Measurements from ENCODE around the gene NEUROD6. TPM values are rescaled to one million over a fixed set of nuclear protein-coding genes. Genes with fewer than 3 reads are reported as not detected.

The NEUROD6 gene
- total RNA-seq, 1 experiment from 2014 or later: not detected

DNA sequence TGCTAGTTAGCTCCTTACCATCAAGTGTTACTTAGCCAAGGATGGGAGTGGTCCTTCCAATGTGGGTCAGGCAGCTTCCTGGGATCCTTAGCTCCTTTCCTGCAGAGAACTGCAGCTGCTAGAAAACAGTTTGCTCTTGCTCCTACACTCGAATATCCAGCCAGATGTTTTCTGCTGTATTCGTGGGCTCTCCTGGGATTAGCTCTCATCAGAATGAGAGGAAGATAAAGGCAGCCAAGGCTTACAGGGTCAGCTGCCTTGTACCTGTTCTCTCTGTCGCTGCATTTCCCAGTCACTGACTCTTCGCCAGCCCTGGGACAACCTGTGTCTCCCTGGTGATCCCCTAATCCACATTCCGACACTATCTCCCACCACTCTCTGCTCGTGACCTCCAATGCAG, 29.0 kb downstream of the NEUROD6 start:
- DNase-seq (ENCODE audit: low spot score): no peak
- CTCF ChIA-PET: no interaction called here

DNA sequence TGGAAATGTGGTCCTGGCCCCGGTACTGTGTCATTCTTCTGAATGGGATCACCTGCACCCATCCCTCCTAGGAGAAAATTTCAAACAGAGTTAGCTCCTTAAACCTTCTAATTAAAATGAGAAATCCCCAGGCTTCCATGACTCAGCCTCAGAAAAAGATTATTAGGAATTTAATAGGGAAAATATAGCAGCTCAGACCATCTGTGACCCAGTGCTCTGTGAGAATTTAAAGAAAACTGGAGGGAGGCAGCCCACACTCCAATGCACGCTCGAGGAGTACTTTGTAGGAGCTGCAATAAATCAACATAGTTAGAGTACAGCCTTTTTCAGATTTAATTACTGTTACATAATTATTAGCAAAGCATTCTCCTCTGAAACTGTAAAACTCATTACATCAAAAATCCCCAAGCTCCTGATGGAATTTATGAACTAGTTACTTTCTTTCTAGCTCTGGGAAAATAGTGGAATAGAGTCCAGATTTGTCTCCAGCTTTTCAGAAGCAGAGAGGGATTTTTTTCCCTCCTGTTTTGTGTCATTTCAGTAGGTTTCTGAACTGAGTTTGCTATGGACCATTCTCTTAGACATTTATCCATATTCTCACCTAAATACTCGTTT, 30.1 kb downstream of the NEUROD6 start:
- H3K27me3 ChIP-seq (replicated peaks; ENCODE audit: insufficient read depth, low read depth, low read length, poor library complexity): no peaks in the 10 kb centered on the region
- H3K4me1 ChIP-seq (ENCODE audit: insufficient read depth, low read length, poor library complexity, severe bottlenecking): peaks cover 23% of the 10 kb centered on the region
- H3K27ac ChIP-seq (ENCODE audit: low read depth, low read length, poor library complexity, severe bottlenecking): no peak overlapping the region
- DNase-seq (ENCODE audit: low spot score): no peak
- no peak overlapping the region for H3K4me3 ChIP-seq (ENCODE audit: low read depth, low read length, poor library complexity, severe bottlenecking)
- BruUV-seq (replicated peaks): no TSS peak
- no peaks in the 10 kb centered on the region for H3K9me3 ChIP-seq (ENCODE audit: low read depth, low read length, poor library complexity, severe bottlenecking)
- no peak for TF ChIP-seq EZH2 (IDR thresholded peaks at IDR 0.05; ENCODE audit: borderline replicate concordance, low read depth, low read length, poor library complexity, severe bottlenecking)
- TF ChIP-seq, protein P1, sequence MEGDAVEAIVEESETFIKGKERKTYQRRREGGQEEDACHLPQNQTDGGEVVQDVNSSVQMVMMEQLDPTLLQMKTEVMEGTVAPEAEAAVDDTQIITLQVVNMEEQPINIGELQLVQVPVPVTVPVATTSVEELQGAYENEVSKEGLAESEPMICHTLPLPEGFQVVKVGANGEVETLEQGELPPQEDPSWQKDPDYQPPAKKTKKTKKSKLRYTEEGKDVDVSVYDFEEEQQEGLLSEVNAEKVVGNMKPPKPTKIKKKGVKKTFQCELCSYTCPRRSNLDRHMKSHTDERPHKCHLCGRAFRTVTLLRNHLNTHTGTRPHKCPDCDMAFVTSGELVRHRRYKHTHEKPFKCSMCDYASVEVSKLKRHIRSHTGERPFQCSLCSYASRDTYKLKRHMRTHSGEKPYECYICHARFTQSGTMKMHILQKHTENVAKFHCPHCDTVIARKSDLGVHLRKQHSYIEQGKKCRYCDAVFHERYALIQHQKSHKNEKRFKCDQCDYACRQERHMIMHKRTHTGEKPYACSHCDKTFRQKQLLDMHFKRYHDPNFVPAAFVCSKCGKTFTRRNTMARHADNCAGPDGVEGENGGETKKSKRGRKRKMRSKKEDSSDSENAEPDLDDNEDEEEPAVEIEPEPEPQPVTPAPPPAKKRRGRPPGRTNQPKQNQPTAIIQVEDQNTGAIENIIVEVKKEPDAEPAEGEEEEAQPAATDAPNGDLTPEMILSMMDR (conservative IDR thresholded peaks at IDR 0.05; ENCODE audit: low read depth, low read length): no peak
- no peaks in the 10 kb centered on the region for H3K36me3 ChIP-seq (ENCODE audit: insufficient read depth, low read length, poor library complexity, severe bottlenecking)
- CTCF ChIA-PET: no interaction called here
- intact Hi-C loops (cut with micrococcal nuclease; ENCODE audit: unreplicated experiment): no loop called here
- POLR2A ChIA-PET (ENCODE audit: low non-redundant PET): no interaction called here

More for the DNA sequence above, 29.0 kb downstream of the NEUROD6 start:
- no peak overlapping the region for H3K27ac ChIP-seq (ENCODE audit: low read depth, low read length, poor library complexity, severe bottlenecking)
- H3K4me1 ChIP-seq (ENCODE audit: insufficient read depth, low read length, poor library complexity, severe bottlenecking): peaks cover 22% of the 10 kb centered on the region
- BruUV-seq (replicated peaks): no TSS peak
- no peak for TF ChIP-seq EZH2 (IDR thresholded peaks at IDR 0.05; ENCODE audit: borderline replicate concordance, low read depth, low read length, poor library complexity, severe bottlenecking)
- TF ChIP-seq, protein P1 (conservative IDR thresholded peaks at IDR 0.05; ENCODE audit: low read depth, low read length): no peak
- no peaks in the 10 kb centered on the region for H3K9me3 ChIP-seq (ENCODE audit: low read depth, low read length, poor library complexity, severe bottlenecking)
- POLR2A ChIA-PET (ENCODE audit: low non-redundant PET): no interaction called here
- intact Hi-C loops (cut with micrococcal nuclease; ENCODE audit: unreplicated experiment): no loop called here
- no peaks in the 10 kb centered on the region for H3K36me3 ChIP-seq (ENCODE audit: insufficient read depth, low read length, poor library complexity, severe bottlenecking)
- no peaks in the 10 kb centered on the region for H3K27me3 ChIP-seq (replicated peaks; ENCODE audit: insufficient read depth, low read depth, low read length, poor library complexity)
- H3K4me3 ChIP-seq (ENCODE audit: low read depth, low read length, poor library complexity, severe bottlenecking): no peak overlapping the region

GRCh38 chr7:31309407-31309806, 31.1 kb downstream of the NEUROD6 start:
- ChIA-PET CTCF (no interaction called here), POLR2A (ENCODE audit: low non-redundant PET) (no interaction called here)
- BruUV-seq (replicated peaks): no TSS peak

More at GRCh38 chr7:31309407-31309806, 31.1 kb downstream of the NEUROD6 start:
- no peaks in the 10 kb centered on the region for H3K27me3 ChIP-seq (replicated peaks; ENCODE audit: insufficient read depth, low read depth, low read length, poor library complexity)
- H3K4me1 ChIP-seq (ENCODE audit: insufficient read depth, low read length, poor library complexity, severe bottlenecking): peaks cover 31% of the 10 kb centered on the region
- no peak for DNase-seq (ENCODE audit: low spot score)
- H3K9me3 ChIP-seq (ENCODE audit: low read depth, low read length, poor library complexity, severe bottlenecking): no peaks in the 10 kb centered on the region
- no peaks in the 10 kb centered on the region for H3K36me3 ChIP-seq (ENCODE audit: insufficient read depth, low read length, poor library complexity, severe bottlenecking)
- TF ChIP-seq, protein P1 (conservative IDR thresholded peaks at IDR 0.05; ENCODE audit: low read depth, low read length): no peak
- TF ChIP-seq EZH2 (IDR thresholded peaks at IDR 0.05; ENCODE audit: borderline replicate concordance, low read depth, low read length, poor library complexity, severe bottlenecking): no peak
- H3K27ac ChIP-seq (ENCODE audit: low read depth, low read length, poor library complexity, severe bottlenecking): no peak overlapping the region
- intact Hi-C loops (cut with micrococcal nuclease; ENCODE audit: unreplicated experiment): no loop called here
- no peak overlapping the region for H3K4me3 ChIP-seq (ENCODE audit: low read depth, low read length, poor library complexity, severe bottlenecking)
